DMS153 (cell line): Measurements from ENCODE around the gene PRDM7.
"Not testable (repeated sequence)": the region's sequence is repeated elsewhere in the genome, so short reads cannot be mapped to it uniquely, and the experiment has no call there.

Experiments used
- DNase-seq: peaks from one replicate; lab custom pipeline; 2025; lab: John Stamatoyannopoulos, UW

PRDM7 gene

DNA sequence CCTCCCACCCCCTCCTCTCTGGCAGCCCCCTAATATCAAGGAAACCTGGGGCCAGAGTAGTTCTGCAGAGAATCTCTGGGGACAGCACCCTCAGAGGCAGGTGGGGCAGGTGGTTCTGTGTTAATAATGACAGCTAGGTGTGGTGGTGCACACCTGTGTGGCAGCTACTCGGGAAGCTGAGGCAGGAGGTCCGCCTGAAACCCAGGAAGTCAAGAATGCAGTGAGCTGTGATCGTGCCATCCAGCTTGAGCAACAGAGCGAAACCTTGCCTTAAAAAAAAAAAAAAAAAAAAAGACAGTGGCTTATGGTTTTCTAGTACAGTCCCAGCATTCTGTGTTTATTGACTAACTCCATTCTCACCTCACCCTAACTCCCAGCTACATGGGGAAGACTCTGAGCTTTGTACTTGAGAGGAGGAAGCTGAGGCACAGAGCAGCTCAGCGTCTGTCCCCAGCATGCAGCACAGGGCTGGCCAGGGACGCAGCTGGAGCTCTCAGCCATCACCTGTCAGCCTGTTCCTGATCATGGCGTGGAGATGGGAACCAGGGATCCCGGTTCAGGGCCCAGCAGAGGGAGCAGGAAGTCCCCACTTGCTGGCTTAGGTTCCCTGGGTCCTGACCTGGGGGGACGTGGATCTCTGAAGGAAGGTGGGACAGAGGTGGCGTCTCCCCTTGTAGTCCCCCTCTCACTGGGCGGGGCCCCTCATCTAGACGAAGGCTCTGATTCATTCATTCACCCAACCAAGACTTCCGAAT is 64.0 kb downstream of the PRDM7 start:
- no peak for DNase-seq

DNA sequence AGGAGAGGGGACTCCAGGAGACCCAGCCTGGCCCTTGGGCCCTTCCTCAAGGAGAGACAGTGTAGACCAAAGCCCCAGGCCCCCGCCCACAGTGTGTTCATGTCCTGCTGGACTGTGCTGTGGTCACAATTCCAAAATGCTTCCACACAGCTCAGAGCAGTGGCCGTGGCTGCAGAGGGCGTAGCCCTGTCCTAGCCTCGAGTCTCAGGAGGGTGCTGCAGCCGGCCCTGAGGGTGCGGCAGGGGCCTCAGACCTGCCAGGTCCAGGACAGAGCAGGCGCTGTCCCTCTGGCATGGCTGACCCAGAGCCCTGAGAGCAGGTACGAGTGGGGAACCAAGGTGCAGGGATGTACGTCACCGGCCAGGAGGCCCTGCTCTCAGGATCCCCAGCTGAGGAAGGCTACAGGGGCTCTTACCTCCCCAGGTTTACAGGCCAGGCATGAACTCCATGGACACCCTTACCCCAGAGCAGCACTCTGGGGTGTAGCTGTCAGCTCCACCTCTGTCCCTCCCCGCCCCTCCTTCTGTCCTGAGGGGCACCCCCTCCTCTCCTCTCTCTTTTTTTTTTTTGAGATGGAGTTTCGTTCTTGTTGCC is 65.1 kb downstream of the PRDM7 start:
- DNase-seq: no peak

DNA sequence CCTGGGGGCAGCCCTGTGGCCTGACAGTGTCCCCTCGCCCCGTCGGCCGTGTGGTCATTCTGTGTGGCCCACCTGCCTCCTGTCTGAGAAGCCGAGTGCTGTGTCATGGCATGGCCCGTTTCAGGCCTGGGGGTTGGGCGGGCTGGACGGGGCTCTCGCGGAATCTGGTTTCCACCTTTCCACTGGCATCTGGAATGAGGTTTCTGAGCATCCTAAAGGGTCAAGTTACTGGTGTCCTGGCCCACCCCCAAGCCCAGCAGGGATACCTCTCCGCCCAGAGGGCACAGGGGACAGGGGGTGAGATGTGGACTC is 65.7 kb downstream of the PRDM7 start:
- no peak for DNase-seq

DNA sequence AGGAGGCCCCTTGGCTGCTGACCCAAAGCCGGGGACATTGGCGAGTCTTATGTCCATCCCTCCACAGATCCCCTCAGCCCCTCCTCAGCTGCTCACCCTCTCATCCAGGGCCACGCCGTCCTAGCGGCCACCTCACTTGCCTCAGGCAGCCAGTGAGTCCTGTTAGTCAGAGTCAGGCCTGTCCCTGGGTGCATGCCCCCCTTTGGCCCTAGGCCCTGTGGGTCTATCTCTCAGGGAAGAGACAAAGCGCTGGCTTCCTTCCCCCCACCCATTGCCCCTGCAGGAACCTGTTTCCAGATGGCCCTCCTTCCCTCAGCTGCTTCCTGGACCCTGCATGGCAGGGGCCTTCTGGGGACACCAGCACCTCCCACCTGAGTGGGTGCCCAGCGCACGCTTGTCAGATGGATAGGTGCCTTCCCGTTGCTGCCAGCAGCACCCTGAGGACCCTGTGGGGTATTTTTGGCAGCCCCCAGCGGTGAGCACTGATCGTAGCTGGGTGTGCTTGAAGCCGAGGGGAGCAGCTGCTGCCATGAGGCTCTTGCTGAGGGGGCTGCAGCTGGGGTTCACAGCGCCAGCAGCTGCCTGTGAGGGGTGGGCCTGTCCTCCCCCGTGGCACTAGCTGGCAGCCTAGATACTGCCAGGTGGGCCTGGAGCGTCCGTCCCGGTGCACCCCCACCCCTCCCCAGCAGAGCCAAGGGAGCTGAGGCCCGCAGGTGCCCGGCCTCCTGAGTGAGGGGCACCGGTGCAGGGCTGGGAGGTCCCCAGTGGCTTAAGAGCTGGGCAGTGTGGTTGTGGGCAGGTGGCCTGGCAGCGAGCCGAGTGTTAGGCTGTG is 66.2 kb downstream of the PRDM7 start:
- DNase-seq: no peak

DNA sequence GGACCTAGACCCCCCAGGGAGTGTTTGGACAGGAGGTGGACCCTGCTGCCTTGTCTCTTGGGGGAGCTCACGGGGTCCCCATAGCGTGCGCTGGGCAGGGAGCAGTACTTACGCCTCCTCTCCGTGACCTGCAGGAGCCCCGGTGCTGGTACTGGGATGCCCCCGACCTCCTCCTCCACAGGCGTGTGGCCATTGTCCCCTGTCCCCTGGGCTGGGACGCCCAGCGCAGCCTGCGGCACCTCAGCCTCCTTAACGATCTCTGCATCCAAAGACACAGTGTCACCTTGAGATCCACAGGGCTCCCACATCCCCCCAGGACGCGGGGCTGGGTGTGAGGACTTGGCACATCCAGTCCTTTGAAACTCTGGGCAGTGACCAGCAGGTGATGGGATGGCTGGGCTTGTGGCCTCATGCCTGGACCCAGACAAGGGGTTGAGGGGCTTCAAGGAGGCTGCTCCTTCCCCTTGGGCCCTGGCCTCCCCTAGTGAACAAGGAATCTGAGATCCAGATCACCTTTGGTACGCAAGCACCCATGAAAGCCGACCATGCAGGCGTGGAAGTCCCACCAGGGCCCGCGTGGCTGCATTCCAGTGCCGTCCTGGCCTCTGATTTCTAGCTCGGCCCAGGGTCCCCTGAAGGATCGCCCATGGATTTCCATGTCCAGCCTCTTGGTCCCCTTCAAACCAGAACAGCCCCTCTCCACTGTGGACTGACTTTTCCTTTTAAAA is 67.8 kb downstream of the PRDM7 start:
- no peak for DNase-seq

DNA sequence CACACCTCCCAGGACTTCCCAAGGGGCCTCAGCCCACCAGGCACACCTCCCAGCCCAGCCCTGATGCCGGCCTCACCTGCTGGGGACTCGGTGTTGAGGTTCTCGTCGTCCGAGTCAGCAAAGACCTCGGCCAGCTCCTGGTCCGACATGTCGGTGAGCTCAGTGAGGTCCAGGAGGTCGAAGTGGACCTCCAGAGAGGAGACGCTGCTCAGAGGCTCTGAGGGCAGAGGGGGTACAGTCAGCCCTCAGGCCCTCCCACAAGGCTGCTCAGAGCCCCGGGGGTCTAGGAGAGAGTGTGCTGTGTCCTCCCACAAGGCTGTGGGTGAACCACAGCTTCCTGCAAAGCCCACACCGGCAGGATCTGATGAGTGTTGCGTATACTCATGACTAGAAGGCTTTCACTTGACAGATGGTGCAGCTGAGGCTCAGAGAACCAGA is 68.4 kb downstream of the PRDM7 start:
- no peak for DNase-seq

DNA sequence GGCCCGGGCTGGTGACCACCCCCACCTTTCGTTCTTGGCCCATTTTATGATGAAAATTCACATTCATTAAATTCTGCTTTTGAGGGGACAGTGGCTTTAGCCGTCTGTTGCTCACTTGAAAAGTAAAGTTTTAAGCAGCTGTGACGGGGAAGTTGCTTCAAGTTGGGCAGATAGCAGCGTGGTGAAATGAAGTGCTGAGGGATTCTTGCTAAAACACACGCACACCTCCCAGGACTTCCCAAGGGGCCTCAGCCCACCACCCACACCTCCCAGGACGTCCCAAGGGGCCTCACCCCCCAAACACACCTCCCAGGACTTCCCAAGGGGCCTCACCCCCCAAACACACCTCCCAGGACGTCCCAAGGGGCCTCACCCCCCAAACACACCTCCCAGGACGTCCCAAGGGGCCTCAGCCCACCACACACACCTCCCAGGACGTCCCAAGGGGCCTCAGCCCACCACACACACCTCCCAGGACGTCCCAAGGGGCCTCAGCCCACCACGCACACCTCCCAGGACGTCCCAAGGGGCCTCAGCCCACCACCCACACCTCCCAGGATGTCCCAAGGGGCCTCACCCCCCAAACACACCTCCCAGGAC is 69.4 kb downstream of the PRDM7 start:
- not testable (repeated sequence) for DNase-seq

DNA sequence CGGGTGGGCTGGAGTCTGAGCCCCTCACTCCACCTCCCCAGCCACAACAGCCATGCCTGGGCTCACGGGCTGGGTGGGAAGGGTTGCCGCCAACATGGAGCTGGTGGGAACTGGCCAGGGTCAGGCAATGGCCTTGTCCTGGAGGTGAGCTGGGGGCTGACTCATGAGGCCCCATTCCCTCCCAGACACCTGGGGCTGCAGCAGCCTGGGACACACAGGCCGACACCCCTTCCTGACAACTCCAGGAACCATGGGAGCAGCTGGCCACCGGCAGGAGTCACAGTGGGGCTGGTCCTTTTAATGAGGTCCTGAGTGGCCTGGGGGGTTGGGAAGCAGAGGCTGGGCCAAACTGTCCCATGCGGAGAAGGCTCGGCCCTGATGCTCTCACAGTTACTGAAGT is 70.1 kb downstream of the PRDM7 start:
- no peak for DNase-seq
